ENCODE measurements around the gene LPAR6. TPM values are rescaled to one million over a fixed set of nuclear protein-coding genes. Genes with fewer than 3 reads are reported as not detected.
"Not testable (repeated sequence)": the region's sequence is repeated elsewhere in the genome, so short reads cannot be mapped to it uniquely, and the experiment has no call there.

Gene LPAR6
- total and polyA plus RNA-seq, 12 donors: 8.6 to 56.6 (median 29.6) TPM

GRCh38 chr13:48426052-48426451 is 13.1 kb upstream of the LPAR6 start:
- Histone ChIP-seq H3K4me3 (no peak overlapping the region), H3K4me1 (replicated peaks in 1 of 2) (peaks cover 0 to 3% of the 10 kb centered on the region in 2 donors), H3K9me3 (replicated peaks in 1 of 3) (no peaks in the 10 kb centered on the region), H3K27me3 (no peaks in the 10 kb centered on the region), H3K36me3 (replicated peaks in 1 of 2) (no peaks in the 10 kb centered on the region), H3K27ac (no peak overlapping the region)
- TF ChIP-seq POLR2A (IDR thresholded peaks at IDR 0.05) (no peak), CTCF (IDR thresholded peaks at IDR 0.05) (no peak)
- no peak for DNase-seq
- intact Hi-C loops (cut with DNase I): no loop called here

GRCh38 chr13:48424212-48424611 is 11.3 kb upstream of the LPAR6 start:
- Histone ChIP-seq H3K4me3 (no peak overlapping the region), H3K4me1 (replicated peaks in 1 of 2) (no peaks in the 10 kb centered on the region), H3K27me3 (no peaks in the 10 kb centered on the region), H3K9me3 (replicated peaks in 1 of 3) (no peaks in the 10 kb centered on the region), H3K36me3 (replicated peaks in 1 of 2) (no peaks in the 10 kb centered on the region), H3K27ac (no peak overlapping the region)
- no peak for TF ChIP-seq CTCF (IDR thresholded peaks at IDR 0.05)
- 87 to 95% (median 94%) methylated on average over 3 of the region's 3 CpGs for WGBS, 4 donors
- intact Hi-C loops (cut with DNase I): no loop called here
- no peak for DNase-seq

- H3K27me3 ChIP-seq; H3K4me1 ChIP-seq (replicated peaks in 1 of 2); H3K4me3 ChIP-seq; H3K27ac ChIP-seq; H3K9me3 ChIP-seq (replicated peaks in 1 of 3); intact Hi-C loops (cut with DNase I); DNase-seq; H3K36me3 ChIP-seq (replicated peaks in 1 of 2): not testable (repeated sequence)
- 95 to 100% (median 97%) methylated on average over 5 of the region's 5 CpGs for WGBS, 4 donors
These were observed 9.1 kb upstream of the LPAR6 start for GRCh38 chr13:48422003-48422402.

- Histone ChIP-seq H3K4me3 (no peak overlapping the region), H3K36me3 (replicated peaks in 1 of 2) (no peaks in the 10 kb centered on the region), H3K27me3 (no peaks in the 10 kb centered on the region), H3K4me1 (replicated peaks in 1 of 2) (peaks cover 0 to 15% of the 10 kb centered on the region in 2 donors), H3K27ac (no peak overlapping the region), H3K9me3 (replicated peaks in 1 of 3) (no peaks in the 10 kb centered on the region)
- DNase-seq: no peak
- TF ChIP-seq POLR2A (IDR thresholded peaks at IDR 0.05) (no peak), CTCF (IDR thresholded peaks at IDR 0.05) (no peak)
- intact Hi-C loops (cut with DNase I): no loop called here
- 89 to 96% (median 94%) methylated on average over 2 of the region's 2 CpGs for WGBS, 4 donors
These were observed 2.6 kb upstream of the LPAR6 start for GRCh38 chr13:48415516-48415915.

GRCh38 chr13:48414501-48414900 is 1.6 kb upstream of the LPAR6 start:
- intact Hi-C loops (cut with DNase I): no loop called here
- H3K4me3 ChIP-seq: no peak overlapping the region

More at GRCh38 chr13:48414501-48414900, 1.6 kb upstream of the LPAR6 start:
- peaks cover 0 to 20% of the 10 kb centered on the region in 2 donors for H3K4me1 ChIP-seq (replicated peaks in 1 of 2)
- no peak for DNase-seq
- H3K9me3 ChIP-seq (replicated peaks in 1 of 3): no peaks in the 10 kb centered on the region
- H3K27ac ChIP-seq: no peak overlapping the region
- H3K27me3 ChIP-seq: no peaks in the 10 kb centered on the region
- no peaks in the 10 kb centered on the region for H3K36me3 ChIP-seq (replicated peaks in 1 of 2)
- TF ChIP-seq POLR2A (IDR thresholded peaks at IDR 0.05) (no peak), CTCF (IDR thresholded peaks at IDR 0.05) (no peak)

Measured in adrenal gland (tissue), 12 donors.